Limb (tissue), 2 donors: ENCODE results near the gene EFNA2.
A peak's percentile ranks its signal among the peaks of the same experiment; 100 is the strongest.

Experiments used
- DNase-seq, 2 donors: peaks; one replicate each; pipeline ENCODE4 v3.0.0-alpha.2; 2016; ENCODE audit errors: extremely low spot score in 2 of 2

The EFNA2 gene

GRCh38 chr19:1285737-1286360 is at the start of gene EFNA2:
TSS of gene EFNA2 (plus strand) at chr19:1285873. CDS start at chr19:1286169, 296 bp downstream.
- no peak for DNase-seq

- DNase-seq: no peak
These were observed 49.1 kb upstream of the EFNA2 start for GRCh38 chr19:1236576-1236975.

- no peak for DNase-seq
These were observed 48.5 kb upstream of the EFNA2 start for GRCh38 chr19:1237027-1237659.

GRCh38 chr19:1237754-1238368 is 47.8 kb upstream of the EFNA2 start, which contains the start of gene CBARP:
TSS of gene CBARP (minus strand) at chr19:1238005. CDS start at chr19:1236100, 1,905 bp downstream.
- DNase-seq: peak in 1 of 2 donors; percentile 77

GRCh38 chr19:1238369-1239303 is 47.0 kb upstream of the EFNA2 start:
- no peak for DNase-seq

- no peak for DNase-seq
These were observed 46.3 kb upstream of the EFNA2 start for GRCh38 chr19:1239420-1239795.

GRCh38 chr19:1239796-1240737 is 45.6 kb upstream of the EFNA2 start:
- DNase-seq: peak; percentile 92 to 97

- no peak for DNase-seq
These were observed 44.7 kb upstream of the EFNA2 start for GRCh38 chr19:1240925-1241324.

- DNase-seq: peak; percentile 92 to 96
These were observed 44.1 kb upstream of the EFNA2 start, which contains the start of gene ATP5F1D for GRCh38 chr19:1241417-1242095. TSS of gene ATP5F1D (plus strand) at chr19:1241751. CDS start at chr19:1241851, 100 bp downstream.

- DNase-seq: peak; percentile 78 to 87
These were observed 41.6 kb upstream of the EFNA2 start for GRCh38 chr19:1243768-1244692.

GRCh38 chr19:1244693-1245451 is 40.8 kb upstream of the EFNA2 start:
- peak in 1 of 2 donors; percentile 58 for DNase-seq

- DNase-seq: peak in 1 of 2 donors; percentile 64
These were observed 40.0 kb upstream of the EFNA2 start for GRCh38 chr19:1245494-1246264.

GRCh38 chr19:1246265-1247087 is 39.2 kb upstream of the EFNA2 start:
- DNase-seq: peak in 1 of 2 donors; percentile 65

GRCh38 chr19:1247748-1248138 is 37.9 kb upstream of the EFNA2 start:
- no peak for DNase-seq

- peak in 1 of 2 donors; percentile 89 for DNase-seq
These were observed 37.4 kb upstream of the EFNA2 start, which contains the start of gene MIDN for GRCh38 chr19:1248139-1248785. TSS of gene MIDN (plus strand) at chr19:1248583. CDS start at chr19:1250297, 1,714 bp downstream.
